Ishikawa (cell line): ENCODE data around the gene RNFT2.

Experiments
- EP300 ChIP-seq: IDR thresholded peaks from 2 replicates; pipeline ENCODE4 v1.6.1; 2012; ENCODE audit warnings: borderline replicate concordance
- TCF12 ChIP-seq: IDR thresholded peaks from 2 replicates; pipeline ENCODE4 v1.6.1; 2012; ENCODE audit warnings: low read depth
- YY1 ChIP-seq: IDR thresholded peaks from 2 replicates; pipeline ENCODE4 v1.6.1; 2012; ENCODE audit warnings: low read depth
- TF ChIP-seq, protein P1 (sequence below): IDR thresholded peaks from 2 replicates; pipeline ENCODE4 v1.6.1; 2012
- TF ChIP-seq, protein P2 (sequence below): IDR thresholded peaks from 2 replicates; pipeline ENCODE4 v1.6.1; 2012; ENCODE audit warnings: low read depth, mild to moderate bottlenecking

DNA sequence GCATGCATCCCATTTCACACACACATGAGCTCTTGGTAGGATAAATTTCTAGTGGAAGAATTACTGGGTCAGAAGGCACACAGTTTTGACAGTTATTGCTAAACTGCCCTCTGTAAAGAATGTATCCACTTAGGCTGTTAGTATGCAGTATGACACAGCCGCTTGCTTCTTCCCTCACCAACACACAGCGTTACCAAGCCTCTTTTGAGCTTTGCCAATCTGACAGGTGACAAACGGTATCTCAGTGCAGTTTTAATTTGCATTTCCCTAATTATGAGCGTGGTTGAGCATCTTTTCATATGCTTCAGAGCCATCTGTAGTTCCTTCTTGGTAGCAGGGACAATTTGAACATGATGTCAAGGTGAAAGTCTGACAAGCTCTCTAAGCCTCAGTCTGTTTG is 100.2 kb downstream of the RNFT2 start:
- TF ChIP-seq, protein P1, sequence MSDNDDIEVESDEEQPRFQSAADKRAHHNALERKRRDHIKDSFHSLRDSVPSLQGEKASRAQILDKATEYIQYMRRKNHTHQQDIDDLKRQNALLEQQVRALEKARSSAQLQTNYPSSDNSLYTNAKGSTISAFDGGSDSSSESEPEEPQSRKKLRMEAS, result no peak
- TF ChIP-seq, protein P2, sequence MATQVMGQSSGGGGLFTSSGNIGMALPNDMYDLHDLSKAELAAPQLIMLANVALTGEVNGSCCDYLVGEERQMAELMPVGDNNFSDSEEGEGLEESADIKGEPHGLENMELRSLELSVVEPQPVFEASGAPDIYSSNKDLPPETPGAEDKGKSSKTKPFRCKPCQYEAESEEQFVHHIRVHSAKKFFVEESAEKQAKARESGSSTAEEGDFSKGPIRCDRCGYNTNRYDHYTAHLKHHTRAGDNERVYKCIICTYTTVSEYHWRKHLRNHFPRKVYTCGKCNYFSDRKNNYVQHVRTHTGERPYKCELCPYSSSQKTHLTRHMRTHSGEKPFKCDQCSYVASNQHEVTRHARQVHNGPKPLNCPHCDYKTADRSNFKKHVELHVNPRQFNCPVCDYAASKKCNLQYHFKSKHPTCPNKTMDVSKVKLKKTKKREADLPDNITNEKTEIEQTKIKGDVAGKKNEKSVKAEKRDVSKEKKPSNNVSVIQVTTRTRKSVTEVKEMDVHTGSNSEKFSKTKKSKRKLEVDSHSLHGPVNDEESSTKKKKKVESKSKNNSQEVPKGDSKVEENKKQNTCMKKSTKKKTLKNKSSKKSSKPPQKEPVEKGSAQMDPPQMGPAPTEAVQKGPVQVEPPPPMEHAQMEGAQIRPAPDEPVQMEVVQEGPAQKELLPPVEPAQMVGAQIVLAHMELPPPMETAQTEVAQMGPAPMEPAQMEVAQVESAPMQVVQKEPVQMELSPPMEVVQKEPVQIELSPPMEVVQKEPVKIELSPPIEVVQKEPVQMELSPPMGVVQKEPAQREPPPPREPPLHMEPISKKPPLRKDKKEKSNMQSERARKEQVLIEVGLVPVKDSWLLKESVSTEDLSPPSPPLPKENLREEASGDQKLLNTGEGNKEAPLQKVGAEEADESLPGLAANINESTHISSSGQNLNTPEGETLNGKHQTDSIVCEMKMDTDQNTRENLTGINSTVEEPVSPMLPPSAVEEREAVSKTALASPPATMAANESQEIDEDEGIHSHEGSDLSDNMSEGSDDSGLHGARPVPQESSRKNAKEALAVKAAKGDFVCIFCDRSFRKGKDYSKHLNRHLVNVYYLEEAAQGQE, result no peak
- no peak for TF ChIP-seq EP300
- TF ChIP-seq YY1, result no peak
- TF ChIP-seq TCF12, result no peak
